HG02678 (cell line): Measurements from ENCODE around the gene KRTAP20-4.

ENCODE experiments used
- ATAC-seq: cut with Tn5 transposase; IDR thresholded peaks from one replicate; pipeline ENCODE4 v1.9.1; 2021; ENCODE audit warnings: mild to moderate bottlenecking, moderate library complexity; ENCODE audit not compliant: unreplicated experiment

Gene KRTAP20-4

GRCh38 chr21:30620522-30620921, at the start of gene KRTAP20-4:
KRTAP20-4 (plus strand) TSS chr21:30620627.
- no peak for ATAC-seq

- ATAC-seq: no peak
These were observed 42.7 kb upstream of the KRTAP20-4 start for GRCh38 chr21:30577766-30578165.

- no peak for ATAC-seq
These were observed 41.1 kb upstream of the KRTAP20-4 start for GRCh38 chr21:30579346-30579745.

- ATAC-seq: no peak
These were observed 40.3 kb upstream of the KRTAP20-4 start for GRCh38 chr21:30580132-30580531.

- no peak for ATAC-seq
These were observed 37.6 kb upstream of the KRTAP20-4 start for GRCh38 chr21:30582870-30583269.

- no peak for ATAC-seq
These were observed 30.1 kb upstream of the KRTAP20-4 start, which contains the start of gene KRTAP22-2 for GRCh38 chr21:30590297-30590696. KRTAP22-2 (minus strand) TSS chr21:30590397.

GRCh38 chr21:30592140-30592539, 28.3 kb upstream of the KRTAP20-4 start, which contains the start of gene KRTAP6-3:
KRTAP6-3 (plus strand) TSS chr21:30592440; CDS start chr21:30592446, 6 bp downstream.
- ATAC-seq: no peak

GRCh38 chr21:30598802-30599201, 21.6 kb upstream of the KRTAP20-4 start, which contains the start of gene KRTAP6-2:
KRTAP6-2 (minus strand) TSS chr21:30598902; CDS start chr21:30598874, 28 bp downstream.
- no peak for ATAC-seq

GRCh38 chr21:30600787-30601186, 19.6 kb upstream of the KRTAP20-4 start, which contains the start of gene KRTAP22-1:
KRTAP22-1 (plus strand) TSS chr21:30601087.
- ATAC-seq: no peak

GRCh38 chr21:30605968-30606367, 14.5 kb upstream of the KRTAP20-4 start:
- ATAC-seq: no peak

GRCh38 chr21:30612132-30612531, 8.3 kb upstream of the KRTAP20-4 start:
- ATAC-seq: no peak

- ATAC-seq: no peak
These were observed 6.6 kb upstream of the KRTAP20-4 start, which contains the start of gene KRTAP6-1 for GRCh38 chr21:30613836-30614235. KRTAP6-1 (minus strand) TSS chr21:30613930; CDS start chr21:30613904, 26 bp downstream.

- no peak for ATAC-seq
These were observed 5.2 kb upstream of the KRTAP20-4 start for GRCh38 chr21:30615199-30615598.

GRCh38 chr21:30616125-30616524, 4.3 kb upstream of the KRTAP20-4 start, which contains the start of gene KRTAP20-1:
KRTAP20-1 (plus strand) TSS chr21:30616425; CDS start chr21:30616455, 30 bp downstream.
- no peak for ATAC-seq

GRCh38 chr21:30620080-30620479, 347 bp upstream of the KRTAP20-4 start:
- no peak for ATAC-seq

GRCh38 chr21:30623362-30623761, 2.9 kb downstream of the KRTAP20-4 start:
- ATAC-seq: no peak

GRCh38 chr21:30625449-30626165, 5.2 kb downstream of the KRTAP20-4 start:
- no peak for ATAC-seq

- no peak for ATAC-seq
These were observed 7.7 kb downstream of the KRTAP20-4 start for GRCh38 chr21:30628109-30628508.

GRCh38 chr21:30629200-30629599, 8.8 kb downstream of the KRTAP20-4 start:
- ATAC-seq: no peak

GRCh38 chr21:30634906-30635305, 14.5 kb downstream of the KRTAP20-4 start, which contains the start of gene KRTAP20-2:
KRTAP20-2 (plus strand) TSS chr21:30635206; CDS start chr21:30635264, 58 bp downstream.
- no peak for ATAC-seq

- ATAC-seq: no peak
These were observed 18.3 kb downstream of the KRTAP20-4 start for GRCh38 chr21:30638686-30639085.

GRCh38 chr21:30642564-30642963, 22.1 kb downstream of the KRTAP20-4 start, which contains the start of gene KRTAP20-3:
KRTAP20-3 (plus strand) TSS chr21:30642864.
- no peak for ATAC-seq
